Stomach (tissue), 4 donors: Measurements from ENCODE around the gene TSHZ2.

Experiments
- CTCF ChIP-seq, 7 experiments: fragments of 450-650 bp in 4 of 7; fragments of 200-600 bp in 3 of 7; sonication (generic) in 3 of 7; IDR thresholded peaks; one replicate each; pipeline ENCODE4 v1.5.1; 2016 to 2019; ENCODE audit warnings: antibody characterized with exemption in 7 of 7, control low read depth in 2 of 7, mild to moderate bottlenecking in 1 of 7
- EP300 ChIP-seq: sonication (generic); formaldehyde crosslinking; IDR thresholded peaks from one replicate; pipeline ENCODE4 v1.6.1; 2017; ENCODE audit warnings: antibody characterized with exemption
- POLR2A ChIP-seq, 4 donors: fragments of 450-650 bp; IDR thresholded peaks; one replicate each; pipeline ENCODE4 v1.6.1; 2016; ENCODE audit warnings: antibody characterized with exemption in 4 of 4, control low read depth in 2 of 4, mild to moderate bottlenecking in 1 of 4, moderate library complexity in 1 of 4

- TF ChIP-seq CTCF (IDR thresholded peaks at IDR 0.05) (no peak), EP300 (no peak), POLR2A (IDR thresholded peaks at IDR 0.05) (no peak)
These were observed 83.4 kb downstream of the TSHZ2 start for GRCh38 chr20:53055367-53056067.
